Measurements from ENCODE around the gene ATP4B.

- no peak for TF ChIP-seq EZH2 (IDR thresholded peaks at IDR 0.05; ENCODE audit: insufficient read depth, poor library complexity, severe bottlenecking)
- no peak for TF ChIP-seq EZH2phosphoT487 (IDR thresholded peaks at IDR 0.05; ENCODE audit: insufficient read depth, low read depth)
Measured at GRCh38 chr13:113623491-113624234, 34.3 kb downstream of the ATP4B start.

All from GM23248 (cell line).